ENCODE measurements around the gene VSIG10L2. TPM values are rescaled to one million over a fixed set of nuclear protein-coding genes. Genes with fewer than 3 reads are reported as not detected.

VSIG10L2 gene
- total and polyA plus RNA-seq, 5 experiments from 2014 or later, result not detected

- Mint-ChIP-seq H3K36me3 (no peaks in the 10 kb centered on the region), H3K27me3 (peaks cover 3 to 12% (median 8%) of the 10 kb centered on the region in 5 donors), H3K9me3 (no peaks in the 10 kb centered on the region), H3K27ac (no peak overlapping the region), H3K4me3 (no peak overlapping the region), H3K4me1 (peaks cover 0 to 3% (median 0%) of the 10 kb centered on the region in 4 donors)
- POLR2A ChIA-PET, result no interaction called here
- no peak for DNase-seq
- no peak for ATAC-seq
Measured at GRCh38 chr11:125952973-125953372, 7.1 kb downstream of the VSIG10L2 start.

GRCh38 chr11:125953401-125953935 is 7.6 kb downstream of the VSIG10L2 start:
- H3K4me1 Mint-ChIP-seq, result peaks cover 0 to 3% (median 0%) of the 10 kb centered on the region in 4 donors
- no peaks in the 10 kb centered on the region for H3K36me3 Mint-ChIP-seq
- DNase-seq (no peak), ATAC-seq (no peak)
- no peaks in the 10 kb centered on the region for H3K9me3 Mint-ChIP-seq
- no peak overlapping the region for H3K4me3 Mint-ChIP-seq
- POLR2A ChIA-PET, result no interaction called here
- H3K27me3 Mint-ChIP-seq, result peaks cover 3 to 12% (median 8%) of the 10 kb centered on the region in 5 donors
- no peak overlapping the region for H3K27ac Mint-ChIP-seq

GRCh38 chr11:125954123-125954944 is 8.5 kb downstream of the VSIG10L2 start:
- no peak overlapping the region for H3K27ac Mint-ChIP-seq
- no peak for ATAC-seq
- POLR2A ChIA-PET, result no interaction called here
- peaks cover 0 to 3% (median 0%) of the 10 kb centered on the region in 4 donors for H3K4me1 Mint-ChIP-seq
- no peaks in the 10 kb centered on the region for H3K36me3 Mint-ChIP-seq
- H3K9me3 Mint-ChIP-seq, result no peaks in the 10 kb centered on the region
- no peak overlapping the region for H3K4me3 Mint-ChIP-seq
- peaks cover under 1 to 9% (median 4%) of the 10 kb centered on the region in 5 donors for H3K27me3 Mint-ChIP-seq
- no peak for DNase-seq

- Mint-ChIP-seq H3K27me3 (peaks cover 0 to 8% (median 4%) of the 10 kb centered on the region in 5 donors), H3K4me1 (peaks cover 0 to 3% (median 0%) of the 10 kb centered on the region in 4 donors), H3K27ac (no peak overlapping the region), H3K36me3 (no peaks in the 10 kb centered on the region), H3K9me3 (no peaks in the 10 kb centered on the region), H3K4me3 (no peak overlapping the region)
- ATAC-seq (no peak), DNase-seq (no peak)
- POLR2A ChIA-PET, result no interaction called here
Measured at GRCh38 chr11:125954945-125955640, 9.2 kb downstream of the VSIG10L2 start.

GRCh38 chr11:125955856-125956255 is 10.0 kb downstream of the VSIG10L2 start:
- Mint-ChIP-seq H3K4me3 (no peak overlapping the region), H3K9me3 (no peaks in the 10 kb centered on the region), H3K36me3 (peaks cover 0 to 2% (median under 1%) of the 10 kb centered on the region in 3 donors), H3K27ac (no peak overlapping the region), H3K4me1 (peaks cover 0 to 3% (median 0%) of the 10 kb centered on the region in 4 donors), H3K27me3 (peaks cover 0 to 8% (median 4%) of the 10 kb centered on the region in 5 donors)
- ATAC-seq (no peak), DNase-seq (no peak)
- POLR2A ChIA-PET, result no interaction called here

GRCh38 chr11:125956391-125957134 is 10.7 kb downstream of the VSIG10L2 start:
- DNase-seq (no peak), ATAC-seq (no peak)
- POLR2A ChIA-PET, result no interaction called here
- H3K4me1 Mint-ChIP-seq, result peaks cover 0 to 3% (median 0%) of the 10 kb centered on the region in 4 donors
- no peak overlapping the region for H3K4me3 Mint-ChIP-seq
- peak overlapping the region in 2 of 10 donors; percentile 48 to 85 for H3K27ac Mint-ChIP-seq
- peaks cover 0 to 1% (median 0%) of the 10 kb centered on the region in 5 donors for H3K27me3 Mint-ChIP-seq
- H3K9me3 Mint-ChIP-seq, result no peaks in the 10 kb centered on the region
- peaks cover 0 to 6% (median 5%) of the 10 kb centered on the region in 3 donors for H3K36me3 Mint-ChIP-seq

GRCh38 chr11:125957618-125958332 is 11.9 kb downstream of the VSIG10L2 start:
- Mint-ChIP-seq H3K27me3 (no peaks in the 10 kb centered on the region), H3K36me3 (peaks cover 7 to 16% (median 9%) of the 10 kb centered on the region in 3 donors), H3K4me1 (peaks cover 0 to 3% (median 0%) of the 10 kb centered on the region in 4 donors), H3K9me3 (peaks cover 0 to 9% (median 4%) of the 10 kb centered on the region in 9 donors), H3K27ac (no peak overlapping the region), H3K4me3 (no peak overlapping the region)
- ATAC-seq (no peak), DNase-seq (no peak)
- POLR2A ChIA-PET, result no interaction called here

- H3K4me3 Mint-ChIP-seq, result no peak overlapping the region
- POLR2A ChIA-PET, result no interaction called here
- DNase-seq (no peak), ATAC-seq (no peak)
- peaks cover 0 to 14% (median 8%) of the 10 kb centered on the region in 9 donors for H3K9me3 Mint-ChIP-seq
- H3K4me1 Mint-ChIP-seq, result peaks cover 0 to 3% (median 0%) of the 10 kb centered on the region in 4 donors
- H3K36me3 Mint-ChIP-seq, result peaks cover 9 to 25% (median 14%) of the 10 kb centered on the region in 3 donors
- H3K27ac Mint-ChIP-seq, result no peak overlapping the region
- no peaks in the 10 kb centered on the region for H3K27me3 Mint-ChIP-seq
Measured at GRCh38 chr11:125958872-125959400, 13.1 kb downstream of the VSIG10L2 start.

GRCh38 chr11:125959511-125959910 is 13.7 kb downstream of the VSIG10L2 start:
- no peaks in the 10 kb centered on the region for H3K27me3 Mint-ChIP-seq
- peaks cover 0 to 3% (median 0%) of the 10 kb centered on the region in 4 donors for H3K4me1 Mint-ChIP-seq
- ATAC-seq (no peak), DNase-seq (no peak)
- peaks cover 0 to 14% (median 8%) of the 10 kb centered on the region in 9 donors for H3K9me3 Mint-ChIP-seq
- peaks cover 9 to 25% (median 14%) of the 10 kb centered on the region in 3 donors for H3K36me3 Mint-ChIP-seq
- no peak overlapping the region for H3K27ac Mint-ChIP-seq
- POLR2A ChIA-PET, result no interaction called here
- H3K4me3 Mint-ChIP-seq, result no peak overlapping the region

- peaks cover 0 to 3% (median 0%) of the 10 kb centered on the region in 4 donors for H3K4me1 Mint-ChIP-seq
- peak overlapping the region in 1 of 10 donors; percentile 30 for H3K4me3 Mint-ChIP-seq
- DNase-seq (no peak), ATAC-seq (no peak)
- H3K9me3 Mint-ChIP-seq, result peaks cover 0 to 14% (median 8%) of the 10 kb centered on the region in 9 donors
- H3K27ac Mint-ChIP-seq, result no peak overlapping the region
- no peaks in the 10 kb centered on the region for H3K27me3 Mint-ChIP-seq
- POLR2A ChIA-PET, result no interaction called here
- peaks cover 9 to 25% (median 14%) of the 10 kb centered on the region in 3 donors for H3K36me3 Mint-ChIP-seq
Measured at GRCh38 chr11:125959931-125960330, 14.1 kb downstream of the VSIG10L2 start.

GRCh38 chr11:125960771-125961170 is 14.9 kb downstream of the VSIG10L2 start:
- ATAC-seq, result no peak
- H3K27me3 Mint-ChIP-seq, result peaks cover 0 to 3% (median 0%) of the 10 kb centered on the region in 5 donors
- POLR2A ChIA-PET, result no interaction called here
- H3K9me3 Mint-ChIP-seq, result peaks cover 0 to 14% (median 8%) of the 10 kb centered on the region in 9 donors
- no peak overlapping the region for H3K4me3 Mint-ChIP-seq
- DNase-seq, result no peak
- H3K36me3 Mint-ChIP-seq, result peaks cover 9 to 25% (median 14%) of the 10 kb centered on the region in 3 donors
- H3K27ac Mint-ChIP-seq, result peak overlapping the region in 1 of 10 donors; percentile 28
- peaks cover 0 to 3% (median 0%) of the 10 kb centered on the region in 4 donors for H3K4me1 Mint-ChIP-seq

All from naive thymus-derived CD8-positive, alpha-beta T cell (primary cell).